Thyroid gland (tissue), 4 donors: ENCODE results near the gene NPC1.
A peak's percentile ranks its signal among the peaks of the same experiment; 100 is the strongest.

Experiments
- POLR2A ChIP-seq, 2 donors: fragments of 450-650 bp; IDR thresholded peaks; one replicate each; pipeline ENCODE4 v1.6.1; 2017; ENCODE audit warnings: antibody characterized with exemption in 2 of 2, mild to moderate bottlenecking in 2 of 2, moderate library complexity in 1 of 2
- TF ChIP-seq, protein P1 (sequence below), 6 experiments: fragments of 200-600 bp in 3 of 6; fragments of 450-650 bp in 3 of 6; sonication (generic) in 3 of 6; IDR thresholded peaks; one replicate each; pipeline ENCODE4 v1.5.1; 2016 to 2019; ENCODE audit warnings: antibody characterized with exemption in 6 of 6, mild to moderate bottlenecking in 2 of 6, inconsistent platforms in 1 of 6, moderate library complexity in 1 of 6

DNA sequence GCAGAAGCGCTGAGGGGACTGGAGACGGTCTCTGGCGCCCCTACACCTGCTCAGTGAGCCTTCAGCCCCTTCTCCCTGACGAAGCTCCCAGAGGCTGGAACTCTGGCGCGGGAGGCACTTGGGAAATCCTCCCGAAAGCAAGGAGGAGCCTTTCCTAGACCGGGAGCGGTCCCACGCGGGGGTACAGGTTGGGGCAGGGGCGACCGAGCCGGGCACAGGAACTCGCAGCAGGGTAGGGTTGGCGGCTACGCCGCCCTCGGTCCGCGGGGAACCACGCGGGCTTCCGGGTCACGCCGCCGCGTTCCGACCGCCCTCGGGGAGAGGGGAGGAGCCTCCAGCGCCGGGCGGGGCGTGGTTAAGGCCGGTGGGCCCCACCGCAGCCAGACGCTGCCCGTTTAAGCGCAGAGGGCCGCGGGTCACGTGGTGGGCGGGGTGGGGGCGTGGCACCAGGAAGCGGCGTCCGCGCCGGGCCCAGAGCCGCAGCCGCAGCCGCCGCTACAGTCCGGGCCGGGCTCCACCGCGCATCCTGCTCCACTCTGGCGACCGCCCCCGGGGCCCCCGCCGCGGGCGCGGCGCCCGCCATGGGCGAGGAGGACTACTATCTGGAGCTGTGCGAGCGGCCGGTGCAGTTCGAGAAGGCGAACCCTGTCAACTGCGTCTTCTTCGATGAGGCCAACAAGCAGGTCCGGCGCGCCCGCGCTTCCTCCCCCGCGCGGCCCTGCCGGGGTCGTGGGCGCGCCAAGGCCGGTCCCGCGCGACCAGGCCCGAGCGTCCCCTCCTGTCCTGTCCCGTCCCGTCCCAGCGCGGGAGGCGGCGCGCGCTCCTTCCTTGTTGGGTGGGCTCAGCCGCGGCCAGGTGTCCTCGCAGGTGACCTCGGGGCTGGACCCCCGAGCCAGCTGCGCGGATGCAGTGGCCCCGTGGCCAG lies 83.0 kb downstream of the NPC1 start, which contains the start of gene RMC1:
- TF ChIP-seq, protein P1, sequence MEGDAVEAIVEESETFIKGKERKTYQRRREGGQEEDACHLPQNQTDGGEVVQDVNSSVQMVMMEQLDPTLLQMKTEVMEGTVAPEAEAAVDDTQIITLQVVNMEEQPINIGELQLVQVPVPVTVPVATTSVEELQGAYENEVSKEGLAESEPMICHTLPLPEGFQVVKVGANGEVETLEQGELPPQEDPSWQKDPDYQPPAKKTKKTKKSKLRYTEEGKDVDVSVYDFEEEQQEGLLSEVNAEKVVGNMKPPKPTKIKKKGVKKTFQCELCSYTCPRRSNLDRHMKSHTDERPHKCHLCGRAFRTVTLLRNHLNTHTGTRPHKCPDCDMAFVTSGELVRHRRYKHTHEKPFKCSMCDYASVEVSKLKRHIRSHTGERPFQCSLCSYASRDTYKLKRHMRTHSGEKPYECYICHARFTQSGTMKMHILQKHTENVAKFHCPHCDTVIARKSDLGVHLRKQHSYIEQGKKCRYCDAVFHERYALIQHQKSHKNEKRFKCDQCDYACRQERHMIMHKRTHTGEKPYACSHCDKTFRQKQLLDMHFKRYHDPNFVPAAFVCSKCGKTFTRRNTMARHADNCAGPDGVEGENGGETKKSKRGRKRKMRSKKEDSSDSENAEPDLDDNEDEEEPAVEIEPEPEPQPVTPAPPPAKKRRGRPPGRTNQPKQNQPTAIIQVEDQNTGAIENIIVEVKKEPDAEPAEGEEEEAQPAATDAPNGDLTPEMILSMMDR (IDR thresholded peaks at IDR 0.05), result peak in 3 of 6 experiments; percentile 21 to 33 (median 21)
- TF ChIP-seq POLR2A (IDR thresholded peaks at IDR 0.05), result peak; percentile 3 to 80
